ENCODE results near the gene ZNF526.

ZNF526 gene

DNA sequence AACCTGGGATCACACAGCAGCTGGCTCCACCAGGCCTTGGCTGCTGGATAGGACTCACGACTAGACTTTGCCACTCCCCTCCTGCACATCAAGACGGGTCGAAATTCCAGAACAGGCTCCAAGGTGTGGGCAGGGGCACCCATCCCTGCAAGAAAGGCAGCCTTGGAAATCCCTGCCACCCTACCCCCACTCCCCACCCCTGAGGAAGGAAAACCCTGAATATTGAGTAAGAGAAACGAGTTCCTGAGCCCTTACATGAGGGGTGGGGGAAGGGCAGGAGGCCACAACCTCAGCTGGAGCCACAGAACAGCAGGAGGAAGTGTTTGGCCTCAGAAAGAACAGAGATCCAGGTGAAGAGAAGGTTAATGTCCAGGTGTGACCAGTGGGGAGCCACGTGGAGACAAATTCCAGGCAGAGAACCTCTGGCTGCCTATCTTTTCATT, 22.7 kb upstream of the ZNF526 start:
- DNase-seq (ENCODE audit: low spot score), result no peak

DNA sequence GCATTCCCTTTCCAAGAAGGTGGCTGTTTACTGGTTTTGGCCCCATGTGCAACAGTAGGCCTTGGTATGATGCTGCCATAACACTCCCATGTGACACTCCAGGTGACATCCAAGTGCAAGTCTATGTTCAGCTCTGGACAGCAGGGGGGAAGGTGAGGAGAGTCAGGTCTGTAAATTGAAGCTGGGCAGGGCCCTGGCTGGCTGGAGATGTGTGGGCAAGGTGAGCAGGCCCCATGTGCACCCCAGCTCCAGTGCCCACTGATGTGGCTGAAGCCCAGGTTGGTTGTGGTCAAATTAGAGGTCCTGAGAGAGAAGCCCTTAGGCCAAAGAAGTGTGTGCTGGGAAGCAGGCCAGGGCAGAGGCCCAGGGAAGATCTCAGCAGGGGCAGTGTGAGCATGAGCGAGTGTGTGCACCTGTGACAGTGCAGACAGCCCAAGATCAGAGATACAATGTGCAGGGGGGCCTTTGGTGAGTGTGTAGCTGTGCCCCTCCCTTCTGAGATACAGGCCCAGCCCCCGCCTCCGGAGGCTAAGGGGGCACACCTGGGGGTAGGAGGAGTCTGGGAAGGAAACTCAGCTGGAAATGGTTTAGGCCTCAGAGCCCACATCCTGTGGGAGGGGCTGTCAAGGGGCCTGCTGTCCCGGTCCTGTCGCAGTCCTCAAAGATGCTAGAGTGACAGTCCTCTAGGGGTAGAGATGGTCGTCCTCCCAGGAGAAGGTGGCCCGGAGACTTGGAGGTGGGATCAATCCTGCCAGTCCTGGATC, 21.3 kb upstream of the ZNF526 start:
- no peak for DNase-seq (ENCODE audit: low spot score)

DNA sequence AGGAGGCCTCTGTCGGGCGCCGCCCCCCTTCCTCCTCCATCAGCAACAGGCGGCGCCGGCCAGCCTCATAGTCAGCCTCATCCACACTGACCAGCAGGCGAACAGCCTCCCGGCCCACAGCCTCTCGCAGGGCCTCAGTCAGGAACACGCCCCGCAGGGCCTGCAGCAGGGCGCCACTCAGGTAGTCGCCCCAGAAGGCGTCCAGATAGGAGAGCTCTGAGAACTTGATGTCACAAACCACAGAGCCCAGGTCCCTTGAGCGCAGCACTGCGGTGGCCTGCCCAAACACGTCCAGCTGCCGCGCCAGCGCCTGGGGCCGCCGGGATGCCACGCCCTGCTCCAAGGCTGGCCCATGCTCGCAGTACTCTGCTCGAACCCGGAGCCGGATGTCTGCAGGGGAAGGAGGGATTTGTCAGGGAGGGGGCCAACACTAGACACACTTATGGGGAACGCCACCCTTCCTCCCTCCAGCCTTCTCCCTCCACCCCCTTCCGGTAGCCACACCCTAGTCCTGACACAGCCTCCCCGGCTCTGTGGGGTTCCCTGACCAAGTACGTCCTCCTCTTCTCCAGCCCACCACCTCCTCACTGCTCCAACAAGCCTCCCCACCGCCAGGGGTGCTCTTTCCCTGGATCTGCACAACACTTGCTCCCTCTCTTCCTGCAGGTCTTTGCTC, 20.5 kb upstream of the ZNF526 start:
- DNase-seq (ENCODE audit: low spot score), result no peak

DNA sequence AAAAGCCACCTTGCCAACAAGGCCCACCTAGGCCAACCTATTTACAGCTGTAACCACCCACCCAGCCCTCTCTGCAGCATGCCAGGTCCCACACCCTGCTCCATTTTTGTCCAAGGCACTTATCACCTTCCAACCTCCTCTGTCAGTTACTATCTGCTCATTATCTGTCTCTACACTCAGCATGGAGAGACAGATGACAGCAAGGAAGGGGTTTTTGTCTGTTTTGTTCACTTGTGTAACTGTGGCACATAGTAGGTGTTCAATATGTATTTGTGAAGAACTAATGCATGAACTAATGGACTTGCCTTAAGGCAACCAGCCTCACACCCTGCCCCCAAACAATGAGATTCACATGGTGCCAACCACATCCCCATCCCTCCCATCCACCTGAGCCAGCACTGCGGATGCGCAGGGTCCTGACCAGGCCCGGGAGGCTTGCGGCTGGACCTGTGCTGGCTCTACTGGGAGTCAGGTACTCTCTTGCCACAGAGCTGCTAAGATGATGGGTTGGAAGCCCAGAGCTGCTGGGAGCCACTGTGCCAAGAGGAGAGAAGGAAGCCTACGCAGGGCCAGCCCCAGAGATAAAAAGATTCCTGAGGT, 19.9 kb upstream of the ZNF526 start:
- no peak for DNase-seq (ENCODE audit: low spot score)

DNA sequence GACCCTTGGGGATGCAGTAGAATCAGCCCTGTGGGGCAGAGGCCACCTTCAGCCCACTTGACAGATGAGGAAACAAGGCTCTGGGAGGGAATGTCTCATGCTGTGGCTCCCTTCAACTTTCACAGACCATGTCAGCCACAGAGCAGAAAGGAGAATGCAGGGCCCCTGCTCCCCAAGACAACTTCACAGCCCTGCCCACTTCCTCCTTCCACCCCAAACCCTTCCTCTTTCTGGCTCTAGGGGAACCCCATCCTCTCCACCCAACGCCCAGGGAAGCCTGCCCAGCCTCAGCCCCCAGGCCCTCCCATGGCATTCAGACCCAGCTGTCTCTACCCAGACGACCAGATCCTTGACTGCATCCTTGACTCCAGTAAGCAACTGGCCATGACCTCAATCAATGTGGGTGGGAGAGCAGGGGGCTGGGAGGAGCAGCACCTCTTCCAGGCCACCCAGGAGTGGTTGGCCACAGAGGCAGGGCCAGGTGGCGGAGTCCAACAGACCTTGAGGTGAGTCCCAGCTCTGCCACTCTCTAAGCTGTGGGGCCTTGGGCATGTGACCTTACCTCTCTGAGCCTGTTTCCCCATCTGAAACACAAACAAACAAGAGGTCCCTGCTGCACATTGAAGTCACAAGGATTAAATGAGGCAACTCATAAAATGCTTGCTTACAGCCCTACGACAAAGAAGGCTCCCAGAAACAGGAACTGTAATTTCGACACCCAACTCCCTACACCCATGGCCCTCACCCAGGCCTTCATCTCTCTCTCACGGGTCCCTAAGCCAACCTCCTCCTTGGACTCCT, 18.4 kb upstream of the ZNF526 start:
- DNase-seq (ENCODE audit: low spot score), result no peak

DNA sequence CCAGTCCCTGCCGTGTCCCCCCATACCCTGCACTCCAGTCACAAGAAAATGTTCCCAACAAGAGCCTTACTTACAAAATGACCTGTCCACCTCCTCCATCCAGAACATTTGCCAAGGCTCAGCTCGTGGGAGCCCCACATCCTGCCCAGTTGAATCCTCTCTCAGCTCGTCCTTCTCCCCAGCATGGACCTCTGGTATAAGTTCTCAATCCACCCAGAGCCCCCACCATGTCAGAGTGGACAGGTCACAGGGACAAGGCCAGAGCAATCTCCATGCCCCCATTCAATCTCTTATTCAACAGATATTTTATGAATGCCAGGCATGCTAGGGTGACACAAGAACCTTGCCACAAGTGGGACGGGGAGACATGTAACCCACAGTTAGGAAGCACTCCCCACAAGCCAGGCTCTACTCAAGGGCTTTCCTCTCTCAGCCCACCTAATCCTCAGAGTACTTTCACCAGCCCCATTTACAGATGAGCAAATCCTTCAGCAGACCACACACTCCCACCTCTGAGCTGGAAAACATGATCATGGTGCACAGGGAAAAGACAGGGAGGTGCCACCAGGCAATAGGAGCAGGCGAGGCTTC, 17.7 kb upstream of the ZNF526 start:
- no peak for DNase-seq (ENCODE audit: low spot score)

DNA sequence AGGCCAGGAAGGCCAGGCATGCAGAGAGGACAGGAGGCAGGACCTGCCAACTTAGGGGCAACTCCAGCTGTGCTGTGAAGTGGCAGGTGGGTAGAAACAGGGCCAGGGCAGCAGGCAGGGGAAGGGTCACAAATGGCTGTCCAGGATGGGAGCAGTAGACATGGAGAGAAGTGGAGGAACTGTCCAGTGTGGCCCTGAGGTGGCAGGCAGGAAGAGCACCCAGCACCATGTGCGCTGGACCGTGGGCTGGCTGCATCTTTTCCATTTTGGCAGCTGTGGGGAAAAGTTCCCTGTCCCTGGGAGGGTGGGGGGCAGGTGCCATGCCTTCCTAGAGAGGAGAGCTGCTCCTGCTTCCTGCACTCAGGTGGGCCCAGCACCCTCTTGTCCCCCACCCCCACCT, 16.4 kb upstream of the ZNF526 start:
- no peak for DNase-seq (ENCODE audit: low spot score)

DNA sequence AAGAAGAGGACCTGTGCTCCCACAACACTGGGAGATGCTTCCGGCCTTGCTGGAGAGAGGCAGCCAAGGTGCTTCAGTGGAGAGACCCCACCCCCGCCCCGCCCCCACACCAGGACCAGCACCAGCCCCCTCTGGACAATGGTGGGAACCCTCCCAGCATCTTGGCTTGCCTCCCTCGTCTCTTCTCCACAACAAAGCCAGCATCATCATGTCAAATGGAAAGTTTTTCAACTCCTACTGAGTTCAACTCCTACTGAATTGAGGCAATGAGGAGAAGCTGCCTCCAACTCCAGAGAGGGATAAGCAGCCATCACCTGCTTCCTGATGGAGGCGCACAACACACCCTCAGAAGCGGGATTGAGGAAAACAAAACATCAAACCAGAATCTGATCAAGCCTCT, 15.4 kb upstream of the ZNF526 start:
- no peak for DNase-seq (ENCODE audit: low spot score)

DNA sequence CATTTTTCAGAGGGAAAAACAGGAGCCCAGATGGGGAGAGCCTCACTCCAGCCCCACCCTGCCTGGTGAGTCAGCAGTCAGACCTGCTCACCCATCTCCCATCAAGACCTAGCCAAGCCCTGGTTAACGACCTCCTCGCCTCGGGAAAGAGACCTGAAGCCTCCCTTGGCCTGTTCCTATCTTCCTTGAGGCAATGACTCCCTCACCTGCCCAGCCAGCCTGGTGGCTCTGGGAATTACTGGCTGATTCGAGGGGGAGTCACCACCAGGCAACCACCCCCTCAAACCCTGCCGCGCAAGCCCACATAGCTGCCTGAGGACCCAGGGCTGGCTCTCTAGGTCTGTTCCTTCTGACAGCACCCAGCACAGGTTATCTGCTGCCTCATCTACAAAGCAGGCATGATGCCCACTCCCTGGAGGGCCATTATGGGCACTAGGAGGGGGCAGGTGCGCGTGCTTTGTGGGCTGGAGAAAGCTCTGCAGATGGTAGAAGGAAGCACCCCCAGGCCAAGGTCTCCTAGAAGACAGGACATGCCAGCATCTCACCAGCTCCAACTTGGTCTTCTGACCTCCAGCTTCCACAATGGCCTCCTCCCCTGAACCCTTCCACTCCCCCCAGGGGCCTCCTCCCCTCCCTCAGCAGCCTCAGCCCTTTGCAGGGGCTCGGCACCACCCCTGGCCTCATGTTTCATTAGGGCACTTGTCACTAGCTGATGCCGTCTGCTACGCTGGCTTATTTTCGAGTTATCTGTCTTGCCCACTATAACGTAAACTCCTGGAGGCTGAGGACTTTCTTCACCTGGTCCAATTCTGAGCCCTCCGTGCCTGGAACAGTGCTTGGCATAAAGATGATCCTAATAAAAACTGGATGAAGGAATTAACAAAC, 13.0 kb upstream of the ZNF526 start:
- no peak for DNase-seq (ENCODE audit: low spot score)

DNA sequence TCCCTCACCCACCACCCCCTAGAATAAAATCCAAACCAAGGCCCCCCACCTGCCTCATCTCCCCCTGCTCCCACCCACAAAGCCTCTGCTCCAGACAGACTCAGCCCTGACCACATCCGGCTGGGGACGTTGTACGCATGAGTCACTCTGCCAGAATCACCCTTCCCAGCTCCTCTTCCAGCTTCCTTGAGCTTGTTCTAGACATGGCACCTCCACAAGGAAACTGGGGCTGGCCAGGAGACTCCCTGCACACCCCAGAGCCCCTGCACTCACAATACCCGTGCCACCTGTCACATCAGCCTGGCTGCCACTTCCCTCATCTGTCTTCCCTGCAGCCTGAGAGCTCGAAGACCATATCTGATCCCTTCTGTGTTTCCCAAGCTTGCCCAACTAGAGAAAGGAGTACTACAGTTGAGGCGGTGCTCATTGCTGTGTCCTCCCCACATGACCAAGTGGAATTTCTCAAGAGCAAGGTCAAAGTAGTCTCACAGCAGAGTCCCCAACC, 12.3 kb upstream of the ZNF526 start:
- no peak for DNase-seq (ENCODE audit: low spot score)

DNA sequence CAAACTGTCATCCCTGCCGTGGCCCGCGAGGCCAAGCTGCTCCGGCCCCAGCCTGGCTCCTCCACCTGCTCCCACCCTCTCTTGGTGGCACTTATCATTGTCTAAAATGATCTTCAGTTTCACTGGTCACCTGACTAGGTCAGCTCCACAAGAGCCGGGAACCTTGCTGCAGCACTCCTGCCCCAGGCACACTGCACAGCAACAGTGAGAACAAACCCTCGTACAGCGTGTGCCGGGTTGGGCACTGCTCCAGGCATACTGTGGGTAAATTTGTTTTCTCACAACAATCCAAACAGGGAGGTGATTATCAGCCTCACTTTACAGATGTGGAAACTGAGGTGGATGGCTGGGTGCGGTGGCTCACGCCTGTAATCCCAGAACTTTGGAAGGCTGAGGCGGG, 11.5 kb upstream of the ZNF526 start:
- DNase-seq (ENCODE audit: low spot score), result no peak

DNA sequence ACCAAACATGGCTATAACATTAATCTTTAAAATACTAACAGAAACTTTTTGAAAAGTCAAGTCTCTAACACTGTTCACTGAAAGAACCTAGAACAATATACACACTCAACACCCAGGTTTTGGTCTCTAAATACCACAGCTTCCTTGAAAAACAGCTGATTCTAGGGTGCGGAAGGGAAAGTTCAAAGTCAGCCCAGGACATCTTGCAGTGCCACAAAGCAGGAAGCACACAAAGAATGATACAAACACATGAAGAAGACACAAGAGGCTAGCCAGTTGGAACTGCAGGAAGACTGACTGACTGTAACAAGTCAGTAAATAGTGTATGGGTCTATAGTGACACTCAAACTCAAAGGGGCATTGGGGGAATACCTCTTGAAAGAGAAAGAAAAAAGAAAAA, 7.2 kb upstream of the ZNF526 start:
- no peak for DNase-seq (ENCODE audit: low spot score)

DNA sequence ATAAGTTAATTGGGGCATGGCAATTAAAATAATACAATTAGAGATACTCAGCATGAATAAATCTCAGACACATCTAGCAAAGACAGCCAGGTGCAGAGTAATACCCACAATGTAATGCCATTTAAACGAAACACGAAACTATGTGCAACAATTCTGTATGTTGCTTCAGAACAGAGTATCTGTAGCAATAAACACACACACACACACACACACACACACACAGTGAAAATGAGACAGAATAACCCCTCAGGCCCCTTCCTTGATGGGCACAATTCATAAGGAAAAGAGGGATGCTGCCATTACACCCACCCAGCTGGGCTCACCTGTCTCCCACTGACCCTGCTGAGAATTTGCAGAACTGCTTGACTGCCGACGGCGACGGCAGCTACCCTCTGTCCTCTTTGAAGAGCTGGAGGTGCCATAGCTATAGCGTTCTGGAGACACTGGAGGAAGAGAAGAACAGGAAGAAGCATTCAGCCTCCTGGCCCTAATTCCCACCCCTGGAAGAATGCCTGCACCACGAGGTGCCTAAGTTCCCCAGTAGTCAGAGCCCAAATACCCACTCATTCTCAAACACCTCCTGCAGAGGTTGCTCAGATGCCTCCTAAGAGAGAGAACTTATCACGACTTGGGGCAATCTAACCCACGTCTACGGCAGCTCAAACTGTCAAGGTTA, 5.2 kb upstream of the ZNF526 start:
- DNase-seq (ENCODE audit: low spot score), result no peak

DNA sequence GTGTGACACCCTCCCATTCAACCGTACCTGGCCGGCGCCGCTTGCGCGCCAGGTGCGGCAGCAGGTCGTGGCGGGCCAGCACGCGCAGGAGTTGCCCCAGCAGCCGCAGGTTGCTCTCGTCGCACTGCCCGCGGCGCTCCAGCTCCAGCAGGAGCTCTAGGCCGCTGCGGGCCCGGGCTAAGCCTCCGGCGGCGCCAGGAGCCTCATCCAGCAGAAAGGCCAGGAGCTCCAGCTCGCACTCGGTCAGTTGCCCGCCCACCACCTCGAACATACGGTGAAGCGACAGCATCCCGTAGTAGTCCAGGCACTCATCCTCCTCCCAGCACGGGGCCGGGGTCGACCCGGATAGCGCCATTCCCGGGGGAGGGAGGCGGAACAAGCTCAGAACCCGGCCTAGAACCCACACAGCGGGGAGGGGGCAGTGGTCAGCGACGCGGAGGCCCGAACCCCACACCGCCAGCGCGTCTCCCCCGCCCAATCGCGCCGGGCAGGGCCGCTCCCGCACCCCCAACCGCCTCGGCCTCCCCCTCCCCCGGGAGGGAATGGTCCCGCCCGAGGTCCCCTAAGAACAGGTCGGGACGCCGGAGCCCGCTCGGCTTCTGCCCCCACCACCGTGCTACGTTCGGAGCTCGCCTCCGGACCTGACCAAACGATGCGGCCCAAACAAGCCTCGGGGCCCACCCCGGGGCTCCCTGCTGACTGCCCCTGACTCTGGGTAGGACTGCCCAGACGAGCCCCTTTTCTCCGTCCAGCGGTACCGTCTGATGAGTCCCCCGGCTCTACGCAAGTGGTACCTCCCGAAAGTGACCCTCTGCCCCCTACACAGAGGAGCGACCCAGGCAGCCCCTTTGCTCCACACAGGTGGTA, 3.2 kb upstream of the ZNF526 start:
- no peak for DNase-seq (ENCODE audit: low spot score)

DNA sequence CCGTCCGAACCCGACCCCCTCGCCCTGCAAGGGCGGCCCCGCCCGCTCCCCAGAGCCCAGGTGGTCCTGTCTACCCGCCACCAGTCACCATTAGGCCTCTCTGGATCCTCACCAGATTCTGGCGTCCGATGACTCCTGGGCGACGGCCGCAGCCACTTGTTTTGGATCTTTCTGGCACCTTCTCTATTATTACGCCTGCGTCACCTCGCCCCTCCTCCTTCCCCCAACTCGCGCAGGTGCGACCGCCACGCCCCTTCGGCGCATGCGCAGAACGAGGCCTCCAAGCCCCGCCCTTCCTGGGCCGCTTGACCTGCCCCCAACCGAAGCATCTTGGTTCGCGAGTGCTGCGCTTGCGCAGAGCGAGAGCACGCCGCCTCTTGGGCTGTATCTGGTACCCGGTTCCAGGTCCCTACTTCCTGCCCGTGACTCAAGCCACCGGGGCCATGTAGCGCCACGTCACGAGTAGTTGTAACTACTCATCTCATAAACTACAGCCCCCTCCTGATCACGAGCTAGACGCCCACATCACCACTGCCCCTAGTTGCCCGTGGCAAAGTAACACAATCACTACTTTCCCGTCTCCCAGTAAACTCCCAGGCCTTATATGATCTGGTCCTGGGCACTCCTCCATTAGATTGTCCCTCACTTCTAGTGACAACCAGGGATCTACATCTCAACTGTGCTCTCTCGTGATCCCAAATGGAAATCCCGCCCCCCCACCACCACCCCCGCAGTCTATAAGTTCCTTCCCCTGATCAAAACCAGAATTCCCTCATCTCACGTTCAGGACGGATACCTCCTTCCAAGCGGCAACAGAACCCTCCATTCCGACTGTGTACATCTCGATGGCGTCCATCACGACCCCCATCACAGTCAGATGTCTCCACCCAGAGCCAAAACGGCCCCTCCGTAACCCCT, 2.3 kb upstream of the ZNF526 start, which contains the start of gene DEDD2:
DEDD2 (minus strand) TSS at position 158 of the 918 bp plus-strand sequence. CDS start 670 bp downstream, outside the sequence.
- peak; percentile 96 for DNase-seq (ENCODE audit: low spot score)

DNA sequence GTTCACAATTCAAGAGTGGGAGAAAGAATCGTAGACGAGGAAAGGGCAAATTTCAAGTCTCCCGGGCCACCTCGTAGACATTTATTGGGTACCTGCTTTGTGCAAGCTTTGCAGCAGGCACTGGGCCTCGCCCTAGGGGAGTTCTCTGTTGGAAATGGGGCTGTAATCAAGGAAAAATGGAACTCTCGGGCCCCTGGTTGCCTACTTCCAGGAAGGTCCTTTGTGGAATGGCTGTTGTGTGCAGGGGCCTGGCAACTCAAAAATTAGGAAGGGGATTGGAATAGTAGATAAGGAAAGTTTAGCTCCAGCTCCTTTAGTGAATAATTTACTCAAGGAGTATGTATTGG, 612 bp downstream of the ZNF526 start:
- DNase-seq (ENCODE audit: low spot score), result no peak

DNA sequence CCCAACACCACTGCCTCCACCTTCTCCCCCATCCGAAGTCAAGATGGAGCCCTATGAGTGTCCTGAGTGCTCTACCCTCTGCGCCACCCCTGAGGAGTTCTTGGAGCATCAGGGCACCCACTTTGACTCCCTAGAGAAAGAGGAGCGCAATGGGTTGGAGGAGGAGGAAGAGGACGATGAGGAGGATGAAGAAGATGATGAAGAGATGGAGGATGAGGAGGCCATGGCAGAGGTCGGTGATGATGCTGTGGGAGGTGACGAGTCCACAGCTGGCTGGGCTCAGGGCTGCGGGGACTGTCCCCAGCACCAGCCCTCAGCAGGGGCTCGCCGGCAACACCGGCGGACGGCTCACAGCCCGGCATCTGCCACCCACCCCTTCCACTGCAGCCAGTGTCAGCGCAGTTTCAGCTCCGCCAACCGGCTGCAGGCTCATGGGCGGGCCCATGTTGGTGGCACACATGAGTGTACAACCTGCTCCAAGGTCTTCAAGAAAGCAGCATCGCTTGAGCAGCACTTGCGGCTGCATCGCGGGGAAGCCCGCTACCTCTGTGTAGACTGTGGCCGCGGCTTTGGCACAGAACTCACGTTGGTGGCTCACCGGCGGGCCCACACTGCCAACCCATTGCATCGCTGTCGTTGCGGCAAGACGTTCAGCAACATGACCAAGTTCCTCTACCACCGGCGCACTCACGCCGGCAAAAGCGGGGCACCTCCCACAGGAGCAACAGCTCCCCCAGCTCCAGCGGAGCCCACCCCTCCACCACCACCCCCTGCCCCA, 5.0 kb downstream of the ZNF526 start:
- no peak for DNase-seq (ENCODE audit: low spot score)

Measured in COLO829 (cell line).